Ectodermal cell (in vitro differentiated cells): ENCODE measurements around the gene RER1.

ENCODE experiments used
- H3K27ac ChIP-seq: 2 replicates; pipeline ENCODE4 v1.7.0; 2013; ENCODE audit warnings: mild to moderate bottlenecking, low read depth, low read length; ENCODE audit not compliant: insufficient read depth, poor library complexity, severe bottlenecking
- H3K27me3 ChIP-seq: 2 replicates; pipeline ENCODE4 v1.7.0; 2013; ENCODE audit warnings: mild to moderate bottlenecking, low read length; ENCODE audit not compliant: insufficient read depth, control insufficient read depth, poor library complexity, severe bottlenecking
- H3K36me3 ChIP-seq: one replicate; pipeline ENCODE4 v1.7.0; 2013; ENCODE audit warnings: low read length; ENCODE audit not compliant: control insufficient read depth, insufficient read depth
- H3K4me1 ChIP-seq: one replicate; pipeline ENCODE4 v1.7.0; 2013; ENCODE audit warnings: low read length; ENCODE audit not compliant: control insufficient read depth, insufficient read depth
- H3K4me3 ChIP-seq: 2 replicates; pipeline ENCODE4 v1.7.0; 2013; ENCODE audit warnings: low read depth, low read length, control low read depth; ENCODE audit not compliant: insufficient read depth
- H3K9me3 ChIP-seq: 2 replicates; pipeline ENCODE4 v1.7.0; 2013; ENCODE audit warnings: mild to moderate bottlenecking, low read length, moderate library complexity; ENCODE audit not compliant: control insufficient read depth
- WGBS, 2 experiments: methylation state at CpG; one replicate each; pipeline ENCODE4 v1.1.7; 2013; ENCODE audit warnings: missing lambda C conversion rate in 2 of 2; 5-methylcytosine and 5-hydroxymethylcytosine counted together

The RER1 gene

GRCh38 chr1:2416403-2416802 is 24.8 kb downstream of the RER1 start:
- peaks cover 23% of the 10 kb centered on the region for H3K4me1 ChIP-seq
- H3K27ac ChIP-seq = no peak overlapping the region
- H3K4me3 ChIP-seq = no peak overlapping the region
- H3K9me3 ChIP-seq = no peaks in the 10 kb centered on the region
- 86 to 88% methylated on average over 12 of the region's 12 CpGs for WGBS, 2 experiments
- no peaks in the 10 kb centered on the region for H3K36me3 ChIP-seq
- H3K27me3 ChIP-seq = peaks cover 5% of the 10 kb centered on the region

- Histone ChIP-seq H3K4me1 (peaks cover 19% of the 10 kb centered on the region), H3K9me3 (no peaks in the 10 kb centered on the region), H3K27me3 (peaks cover 5% of the 10 kb centered on the region), H3K4me3 (no peak overlapping the region), H3K27ac (no peak overlapping the region), H3K36me3 (no peaks in the 10 kb centered on the region)
- WGBS, 2 experiments = 91 to 92% methylated on average over 13 of the region's 13 CpGs
Observed at GRCh38 chr1:2417083-2417832, 25.6 kb downstream of the RER1 start.

DNA sequence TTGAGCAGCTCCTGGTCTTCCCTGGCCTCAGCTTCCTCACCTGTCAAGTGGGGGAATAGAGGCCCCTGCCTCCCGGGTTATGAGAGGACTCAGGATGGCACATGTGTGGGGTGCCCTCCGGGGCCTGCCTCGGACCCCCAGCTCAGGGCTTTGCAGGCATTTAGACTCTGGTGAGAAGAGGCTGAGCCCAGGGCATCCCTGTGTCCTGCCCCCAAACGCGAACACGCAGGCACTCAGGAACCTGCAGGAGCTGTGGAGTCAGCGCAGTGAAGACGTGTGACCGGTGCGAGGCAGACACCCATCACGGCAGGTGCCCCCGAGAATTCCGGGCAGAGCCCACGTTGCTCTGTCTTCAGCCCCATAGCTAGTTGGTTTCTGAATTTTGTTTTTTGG is 26.2 kb downstream of the RER1 start:
- 84 to 89% methylated on average over 14 of the region's 14 CpGs for WGBS, 2 experiments
- no peak overlapping the region for H3K27ac ChIP-seq
- H3K4me1 ChIP-seq = peaks cover 19% of the 10 kb centered on the region
- H3K4me3 ChIP-seq = no peak overlapping the region
- peaks cover 5% of the 10 kb centered on the region for H3K27me3 ChIP-seq
- H3K9me3 ChIP-seq = no peaks in the 10 kb centered on the region
- H3K36me3 ChIP-seq = no peaks in the 10 kb centered on the region

DNA sequence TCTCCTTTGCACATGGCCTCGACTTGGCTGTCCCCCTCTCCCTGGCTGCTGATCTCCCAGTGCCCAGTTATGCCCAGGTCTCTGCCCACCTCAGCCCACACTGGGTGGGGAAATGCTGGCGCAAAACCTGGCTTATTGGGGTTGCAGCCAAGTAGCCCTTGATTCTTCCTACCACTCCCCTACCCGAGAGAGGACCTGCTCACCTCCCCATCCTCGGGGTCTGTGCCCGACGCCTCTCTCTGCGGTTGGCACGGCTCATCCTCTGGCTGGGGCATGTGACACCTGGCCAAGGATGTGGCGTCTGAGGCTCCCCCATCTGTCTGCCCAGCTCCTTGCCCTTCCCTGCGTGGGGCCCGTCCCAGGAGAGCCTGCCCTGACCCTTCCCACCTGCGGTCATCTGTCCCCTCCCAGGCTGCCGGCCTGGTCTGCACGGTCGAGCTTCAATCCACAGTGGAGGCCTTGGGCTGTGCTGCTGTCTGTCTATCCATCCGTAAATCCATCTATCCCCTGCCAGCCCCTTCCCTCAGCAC is 27.2 kb downstream of the RER1 start:
- H3K9me3 ChIP-seq = no peaks in the 10 kb centered on the region
- no peak overlapping the region for H3K27ac ChIP-seq
- H3K4me3 ChIP-seq = no peak overlapping the region
- peaks cover 10% of the 10 kb centered on the region for H3K4me1 ChIP-seq
- no peaks in the 10 kb centered on the region for H3K36me3 ChIP-seq
- H3K27me3 ChIP-seq = no peaks in the 10 kb centered on the region
- 84 to 86% methylated on average over 16 of the region's 16 CpGs for WGBS, 2 experiments

GRCh38 chr1:2419416-2419815 is 27.8 kb downstream of the RER1 start:
- Histone ChIP-seq H3K4me3 (no peak overlapping the region), H3K27ac (no peak overlapping the region), H3K36me3 (no peaks in the 10 kb centered on the region), H3K4me1 (peaks cover 5% of the 10 kb centered on the region), H3K9me3 (no peaks in the 10 kb centered on the region), H3K27me3 (no peaks in the 10 kb centered on the region)
- 89% methylated on average over 16 of the region's 16 CpGs for WGBS, 2 experiments

DNA sequence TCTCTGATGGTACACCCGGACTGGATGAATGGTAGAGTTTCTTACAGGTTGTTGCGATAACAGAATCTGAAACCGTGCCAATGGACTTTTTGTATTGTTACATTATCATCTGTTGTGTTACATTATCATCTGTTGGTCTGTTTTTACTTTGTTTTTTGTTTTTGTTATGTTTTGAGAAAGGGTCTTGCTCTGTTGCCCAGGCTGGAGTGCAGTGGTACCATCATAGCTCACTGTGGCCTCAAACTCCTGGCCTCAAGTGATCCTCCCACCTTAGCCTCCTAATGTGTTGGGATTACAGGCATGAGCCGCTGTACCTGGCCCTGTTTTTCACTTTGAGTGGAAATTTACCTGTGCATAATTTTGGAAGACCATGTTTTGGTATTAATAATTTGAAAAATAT is 30.9 kb downstream of the RER1 start:
- Histone ChIP-seq H3K4me1 (peaks cover 16% of the 10 kb centered on the region), H3K27ac (no peak overlapping the region), H3K27me3 (no peaks in the 10 kb centered on the region), H3K9me3 (no peaks in the 10 kb centered on the region), H3K36me3 (no peaks in the 10 kb centered on the region), H3K4me3 (no peak overlapping the region)
- 91 to 92% methylated on average over 4 of the region's 4 CpGs for WGBS, 2 experiments

DNA sequence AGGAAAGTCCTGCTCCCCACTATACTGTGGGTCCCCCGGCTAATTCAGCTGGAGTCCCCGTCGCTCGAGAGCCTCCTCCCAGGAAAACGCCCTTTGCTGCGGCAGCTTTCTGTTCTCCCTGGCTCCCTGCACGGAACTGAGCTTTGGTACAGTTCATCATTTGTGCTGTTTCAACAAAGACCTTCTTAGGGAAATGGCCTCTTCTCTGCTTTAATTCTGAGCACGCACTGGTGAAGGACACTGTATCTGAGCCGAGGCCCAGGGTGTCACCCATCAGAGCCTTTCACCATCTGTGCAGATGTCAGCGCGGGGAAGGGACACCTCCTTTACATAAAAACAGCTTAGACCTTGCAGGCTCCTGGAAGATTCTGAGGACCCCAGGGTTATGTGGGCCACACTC is 34.3 kb downstream of the RER1 start:
- Histone ChIP-seq H3K4me1 (peaks cover 11% of the 10 kb centered on the region), H3K36me3 (no peaks in the 10 kb centered on the region), H3K27me3 (no peaks in the 10 kb centered on the region), H3K9me3 (no peaks in the 10 kb centered on the region), H3K27ac (no peak overlapping the region), H3K4me3 (no peak overlapping the region)
- WGBS, 2 experiments = 91% methylated on average over 11 of the region's 11 CpGs

GRCh38 chr1:2426540-2426939 is 34.9 kb downstream of the RER1 start:
- H3K27me3 ChIP-seq = no peaks in the 10 kb centered on the region
- no peak overlapping the region for H3K27ac ChIP-seq
- H3K4me3 ChIP-seq = no peak overlapping the region
- peaks cover 18% of the 10 kb centered on the region for H3K4me1 ChIP-seq
- 66 to 73% methylated on average over 18 of the region's 18 CpGs for WGBS, 2 experiments
- H3K36me3 ChIP-seq = no peaks in the 10 kb centered on the region
- no peaks in the 10 kb centered on the region for H3K9me3 ChIP-seq

DNA sequence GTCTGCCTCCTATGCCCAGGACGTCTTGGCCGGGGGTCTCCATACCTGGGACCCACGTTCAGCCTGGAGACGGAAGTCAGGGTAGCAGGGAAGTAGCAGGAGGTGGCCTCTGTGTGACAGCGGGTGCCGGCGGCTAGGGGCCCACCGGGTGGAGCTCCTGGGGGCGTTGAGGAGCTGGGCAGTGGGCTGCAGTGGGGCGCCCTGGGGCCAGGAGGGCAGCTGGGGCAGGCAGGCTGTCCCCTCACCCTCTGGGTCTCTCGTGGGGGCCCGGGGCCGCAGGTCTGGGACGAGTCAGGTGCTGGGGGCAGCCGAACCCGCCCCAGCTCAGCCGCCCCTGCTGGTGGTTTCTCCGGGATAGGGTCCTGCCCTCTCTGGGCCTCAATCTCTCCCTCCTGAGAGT is 35.4 kb downstream of the RER1 start:
- peaks cover 23% of the 10 kb centered on the region for H3K4me1 ChIP-seq
- no peak overlapping the region for H3K4me3 ChIP-seq
- 91 to 92% methylated on average over 18 of the region's 18 CpGs for WGBS, 2 experiments
- H3K36me3 ChIP-seq = no peaks in the 10 kb centered on the region
- no peaks in the 10 kb centered on the region for H3K27me3 ChIP-seq
- no peak overlapping the region for H3K27ac ChIP-seq
- H3K9me3 ChIP-seq = no peaks in the 10 kb centered on the region

DNA sequence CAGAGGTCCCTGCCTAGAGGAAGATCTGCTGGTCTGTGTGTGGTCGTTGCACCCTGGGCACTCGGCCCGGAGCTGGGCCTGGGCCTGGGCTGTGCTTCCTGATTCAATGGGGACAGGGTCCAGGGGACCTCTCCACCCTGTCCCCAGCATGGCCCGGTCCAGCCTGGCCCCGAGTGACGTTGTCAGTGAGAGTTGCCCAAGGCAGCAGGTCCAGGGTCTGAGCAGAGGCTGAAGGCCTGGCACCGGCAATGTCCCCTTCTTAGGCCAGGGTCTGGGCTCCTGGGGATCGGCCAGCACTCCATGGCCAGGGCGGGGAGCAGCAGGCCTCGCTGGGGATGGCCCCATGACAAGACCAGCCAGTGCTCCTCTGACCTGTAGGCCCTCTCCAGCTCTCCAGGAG is 36.3 kb downstream of the RER1 start:
- H3K4me1 ChIP-seq = peaks cover 32% of the 10 kb centered on the region
- no peak overlapping the region for H3K4me3 ChIP-seq
- H3K27me3 ChIP-seq = peaks cover under 1% of the 10 kb centered on the region
- 94 to 95% methylated on average over 10 of the region's 10 CpGs for WGBS, 2 experiments
- H3K27ac ChIP-seq = no peak overlapping the region
- no peaks in the 10 kb centered on the region for H3K36me3 ChIP-seq
- H3K9me3 ChIP-seq = no peaks in the 10 kb centered on the region
